GM12878 (cell line): ENCODE measurements around the gene ANKRD66. TPM values are rescaled to one million over a fixed set of nuclear protein-coding genes. Genes with fewer than 3 reads are reported as not detected.
"Not testable (repeated sequence)": the region's sequence is repeated elsewhere in the genome, so short reads cannot be mapped to it uniquely, and the experiment has no call there.

ENCODE experiments used
- ATAC-seq: fragments of 200-7000 bp; cut with Tn5 transposase; 3 replicates; pipeline ENCODE4 v1.9.1; 2020; ENCODE audit warnings: mild to moderate bottlenecking, moderate library complexity
- BruUV-seq: library from RNA; stranded (reverse); fragments of 400-500 nt; replicated peaks from 2 replicates; lab custom pipeline; 2021; lab: Mats Ljungman, UMichigan
- CTCF ChIA-PET: fragments of 300-600 bp; sonication (Branson Sonifier 250); formaldehyde crosslinking; extraction: SDS; loops from one replicate; lab custom pipeline; 2021; ENCODE audit warnings: inconsistent platforms; lab: Yijun Ruan, JAX
- POLR2A ChIA-PET: fragments of 350-600 bp; formaldehyde crosslinking; extraction: SDS; loops from one replicate; lab custom pipeline; 2021; ENCODE audit warnings: inconsistent platforms; lab: Charles Lee
- RAD21 ChIA-PET: fragments of 300-600 bp; sonication (Branson Sonifier 250); formaldehyde crosslinking; loops from one replicate; lab custom pipeline; 2023; ENCODE audit warnings: antibody characterized with exemption; ENCODE audit not compliant: unreplicated experiment; lab: Charles Lee
- SMC1A ChIA-PET: fragments of 300-600 bp; sonication (Branson Sonifier 250); formaldehyde crosslinking; loops from one replicate; lab custom pipeline; 2023; ENCODE audit not compliant: unreplicated experiment, uncharacterized antibody; lab: Charles Lee
- DNase-seq: peaks from one replicate; pipeline ENCODE4 v3.0.0-alpha.2; 2011; ENCODE audit warnings: low read depth, low spot score
- FAIRE-seq: peaks from 3 replicates; lab custom pipeline; 2011; peaks lifted over from hg19 to GRCh38; lab: Jason Lieb, UNC
- H2AFZ ChIP-seq: 2 replicates; pipeline ENCODE4 v1.6.0; 2011; ENCODE audit warnings: low read depth, low read length, control low read depth; ENCODE audit not compliant: control insufficient read depth
- H3K27ac ChIP-seq: 2 replicates; pipeline ENCODE4 v1.5.1; 2011; ENCODE audit warnings: control low read depth; ENCODE audit not compliant: control insufficient read depth, insufficient read depth
- H3K27me3 ChIP-seq, 2 experiments: replicated peaks in 1 of 2; 2 replicates each; pipeline versions ENCODE4 v1.6.0 to v1.6.1; 2011; ENCODE audit warnings: low read length in 1 of 2; ENCODE audit not compliant: control insufficient read depth in 2 of 2, insufficient read depth in 2 of 2
- H3K36me3 ChIP-seq, 2 experiments: 2 replicates each; pipeline ENCODE4 v1.5.1; 2011; ENCODE audit warnings: low read length in 1 of 2; ENCODE audit not compliant: control insufficient read depth in 2 of 2, insufficient read depth in 2 of 2
- H3K4me1 ChIP-seq: 2 replicates; pipeline ENCODE4 v1.6.1; 2011; ENCODE audit warnings: mild to moderate bottlenecking, low read length, moderate library complexity, mixed read lengths; ENCODE audit not compliant: control insufficient read depth, insufficient read depth
- H3K4me2 ChIP-seq: 2 replicates; pipeline ENCODE4 v1.6.0; 2011; ENCODE audit warnings: control low read depth; ENCODE audit not compliant: control insufficient read depth, insufficient read depth
- H3K4me3 ChIP-seq: fragments of 200-600 bp; sonication (generic); 2 replicates; pipeline ENCODE4 v1.5.1; 2016
- H3K79me2 ChIP-seq: 2 replicates; pipeline ENCODE4 v1.6.0; 2011; ENCODE audit warnings: low read length; ENCODE audit not compliant: control insufficient read depth, insufficient read depth
- H3K9ac ChIP-seq: 2 replicates; pipeline ENCODE4 v1.8.0; 2011; ENCODE audit warnings: low read length, control low read depth, mixed read lengths; ENCODE audit not compliant: control insufficient read depth, insufficient read depth
- H3K9me3 ChIP-seq: replicated peaks from 3 replicates; pipeline ENCODE4 v1.5.1; 2011; ENCODE audit warnings: mild to moderate bottlenecking, low read length; ENCODE audit not compliant: control insufficient read depth, insufficient read depth
- H4K20me1 ChIP-seq: 2 replicates; pipeline ENCODE4 v1.6.0; 2011; ENCODE audit not compliant: control insufficient read depth, insufficient read depth
- KAT2A ChIP-seq: conservative IDR thresholded peaks from 2 replicates; pipeline ENCODE4 v1.6.1; 2011; ENCODE audit warnings: low read depth, low read length; ENCODE audit not compliant: control insufficient read depth
- WGBS: methylation state at CpG from one replicate; pipeline ENCODE4 v1.1.6; 2016; ENCODE audit warnings: low lambda C conversion rate; ENCODE audit not compliant: insufficient replicate concordance, insufficient coverage; ENCODE audit errors: missing lambda C conversion rate; 5-methylcytosine and 5-hydroxymethylcytosine counted together
- in situ Hi-C: fragments of 300-500 bp; cut with MboI; formaldehyde crosslinking; loops from 9 replicates; pipeline ENCODE4 v1.14.3; 2018; ENCODE audit warnings: mixed read lengths
- intact Hi-C: fragments of 100-400 bp; cut with micrococcal nuclease; formaldehyde crosslinking; loops from one replicate; pipeline ENCODE4 v1.14.2; 2022; ENCODE audit not compliant: unreplicated experiment
- polyA plus RNA-seq, 11 experiments: library from polyadenylated mRNA; depleted of rRNA in 4 of 11; unstranded in 6 of 11; stranded (reverse) in 5 of 11; fragments of >200 nt; fragmentation: Nextera tagmentation in 4 of 11; fragmentation: Illumina TruSeq in 1 of 11; extraction: Ambion mirVana in 4 of 11; extraction: Trizol in 1 of 11; gene quantifications; 1 replicate in 1 of 11; 2 replicates in 10 of 11; pipeline versions ENCODE4 v1.2.1 to v1.2.3, GENCODE V29; 2011 to 2016; ENCODE audit warnings: inconsistent platforms in 2 of 11, missing spikeins in 2 of 11, low read depth in 1 of 11
- total RNA-seq, 4 experiments: library from RNA; depleted of rRNA in 3 of 4; stranded (reverse); fragments of >200 nt in 3 of 4; fragmentation: Illumina TruSeq in 1 of 4; extraction: Trizol in 1 of 4; gene quantifications; 2 replicates each; pipeline versions ENCODE4 v1.2.1 to v1.2.3, GENCODE V29; 2013 to 2021

The ANKRD66 gene
- total and polyA plus RNA-seq, 10 of the 15 experiments (the other 5 are each of a cell fraction or from before 2014, with no cell fraction given) = not detected

DNA sequence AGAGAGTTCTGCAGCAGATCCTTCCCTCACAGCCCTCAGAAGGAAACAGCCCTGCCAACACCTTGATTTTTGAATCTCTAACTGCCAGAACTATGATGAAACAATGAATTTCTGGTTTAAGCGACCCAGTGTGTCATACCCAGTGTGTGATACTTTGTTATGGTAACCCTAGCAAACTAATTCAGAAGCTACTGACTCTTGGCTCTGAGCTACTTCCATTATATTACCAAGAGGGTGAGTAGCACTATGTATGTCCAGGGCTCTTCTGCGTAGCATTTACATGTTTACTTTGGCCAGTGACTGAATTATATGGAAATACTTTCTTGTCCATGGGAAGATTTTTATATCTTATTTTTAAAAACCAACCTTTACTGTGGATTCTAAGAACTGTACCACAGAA is 16.7 kb downstream of the ANKRD66 start:
- Histone ChIP-seq H3K9ac (no peak overlapping the region), H3K4me3 (no peak overlapping the region), H3K79me2 (no peaks in the 10 kb centered on the region), H2AFZ (no peak overlapping the region), H3K9me3 (no peaks in the 10 kb centered on the region), H3K4me1 (no peaks in the 10 kb centered on the region), H3K4me2 (no peak overlapping the region), H4K20me1 (no peaks in the 10 kb centered on the region), H3K36me3 (no peaks in the 10 kb centered on the region), H3K27me3 (no peaks in the 10 kb centered on the region), H3K27ac (no peak overlapping the region)
- no peak for TF ChIP-seq KAT2A
- WGBS = 14% methylated on average over 2 of the region's 2 CpGs
- POLR2A ChIA-PET = no interaction called here
- RAD21 ChIA-PET = no interaction called here
- ATAC-seq (no peak), FAIRE-seq (no peak), DNase-seq (no peak)
- CTCF ChIA-PET = no interaction called here
- BruUV-seq = no TSS peak
- SMC1A ChIA-PET = no interaction called here
- intact Hi-C loops = no loop called here
- in situ Hi-C loops = no loop called here

DNA sequence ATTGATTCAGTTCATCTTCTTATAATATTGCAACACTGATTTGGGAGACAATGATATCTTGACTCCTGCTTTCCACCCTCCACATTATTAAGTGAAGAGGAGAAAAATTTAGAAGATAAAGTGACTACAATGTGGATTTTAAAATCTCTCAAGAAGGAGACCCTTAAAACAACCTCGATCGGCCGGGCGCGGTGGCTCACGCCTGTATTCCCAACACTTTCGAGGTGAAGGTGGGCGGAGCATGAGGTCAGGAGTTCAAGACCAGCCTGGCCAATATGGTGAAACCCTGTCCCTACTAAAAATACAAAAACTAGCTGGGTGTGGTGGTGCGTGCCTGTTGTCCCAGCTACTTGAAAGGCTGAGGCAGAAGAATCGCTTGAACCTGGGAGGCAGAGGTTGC is 17.5 kb downstream of the ANKRD66 start:
- BruUV-seq, in situ Hi-C loops, H3K4me2 ChIP-seq, H3K79me2 ChIP-seq, FAIRE-seq, RAD21 ChIA-PET, SMC1A ChIA-PET, H3K9me3 ChIP-seq, intact Hi-C loops, H3K36me3 ChIP-seq, H3K9ac ChIP-seq, H3K27ac ChIP-seq, DNase-seq, ATAC-seq, CTCF ChIA-PET, H3K4me1 ChIP-seq, H4K20me1 ChIP-seq, H3K4me3 ChIP-seq, POLR2A ChIA-PET, H3K27me3 ChIP-seq, H2AFZ ChIP-seq: not testable (repeated sequence)
- 52% methylated on average over 10 of the region's 10 CpGs for WGBS
